H1 (cell line): ENCODE measurements around the gene OGFOD1. TPM values are rescaled to one million over a fixed set of nuclear protein-coding genes. Genes with fewer than 3 reads are reported as not detected.

Experiments
- CTCF ChIA-PET: fragments of 300-600 bp; sonication (Branson Sonifier 250); formaldehyde crosslinking; loops from one replicate; lab custom pipeline; 2021; ENCODE audit not compliant: partially characterized antibody; lab: Charles Lee
- POLR2A ChIA-PET: fragments of 300-600 bp; sonication (Branson Sonifier 250); formaldehyde crosslinking; loops from one replicate; lab custom pipeline; 2021; ENCODE audit warnings: inconsistent platforms; ENCODE audit not compliant: partially characterized antibody; lab: Charles Lee
- DNase-seq, 2 experiments: peaks; one replicate each; pipeline versions ENCODE4 v3.0.0 to v3.0.0-alpha.2; 2010 to 2022; ENCODE audit warnings: low spot score in 2 of 2, low read depth in 1 of 2, mixed read lengths in 1 of 2
- FAIRE-seq: peaks from 2 replicates; lab custom pipeline; 2011; peaks lifted over from hg19 to GRCh38; lab: Jason Lieb, UNC
- H2AFZ ChIP-seq: 2 replicates; pipeline ENCODE4 v1.8.1; 2012; ENCODE audit warnings: low read length, inconsistent platforms
- H2AK5ac ChIP-seq: 2 replicates; pipeline ENCODE4 v1.6.1; 2013; ENCODE audit warnings: low read depth, low read length
- H2BK120ac ChIP-seq: replicated peaks from 2 replicates; pipeline ENCODE3; 2013; ENCODE audit warnings: low read depth, low read length, inconsistent platforms
- H2BK12ac ChIP-seq: 2 replicates; pipeline ENCODE4 v1.6.1; 2013; ENCODE audit warnings: low read depth, low read length
- H2BK15ac ChIP-seq: 2 replicates; pipeline ENCODE4 v1.6.1; 2013; ENCODE audit warnings: low read length
- H2BK20ac ChIP-seq: 2 replicates; pipeline ENCODE4 v1.6.1; 2013; ENCODE audit warnings: low read length
- H2BK5ac ChIP-seq: 2 replicates; pipeline ENCODE4 v1.6.1; 2013; ENCODE audit warnings: low read depth, low read length
- H3K14ac ChIP-seq: 2 replicates; pipeline ENCODE4 v1.6.1; 2013; ENCODE audit warnings: inconsistent platforms; ENCODE audit not compliant: insufficient read length
- H3K18ac ChIP-seq: 2 replicates; pipeline ENCODE4 v1.6.1; 2013; ENCODE audit warnings: low read length; ENCODE audit errors: extremely low read depth
- H3K23ac ChIP-seq: 2 replicates; pipeline ENCODE4 v1.6.1; 2013; ENCODE audit warnings: inconsistent platforms; ENCODE audit not compliant: insufficient read length
- H3K23me2 ChIP-seq: 2 replicates; pipeline ENCODE4 v1.6.1; 2013; ENCODE audit warnings: low read depth, low read length
- H3K27ac ChIP-seq: 2 replicates; pipeline ENCODE4 v1.6.1; 2011; ENCODE audit warnings: low read depth, low read length, inconsistent platforms
- H3K27me3 ChIP-seq, 4 experiments: replicated peaks in 1 of 4; 1 replicate in 1 of 4; 2 replicates in 3 of 4; pipeline versions ENCODE4 v1.6.1 to v1.8.1; 2011 to 2013; ENCODE audit warnings: low read length in 3 of 4, mild to moderate bottlenecking in 3 of 4, inconsistent platforms in 2 of 4, mixed read lengths in 2 of 4, moderate library complexity in 1 of 4; ENCODE audit not compliant: control insufficient read depth in 3 of 4, insufficient read depth in 3 of 4; ENCODE audit errors: extremely low read depth in 1 of 4
- H3K36me3 ChIP-seq, 4 experiments: 2 replicates each; pipeline versions ENCODE4 v1.6.1 to v1.8.1; 2011 to 2013; ENCODE audit warnings: mild to moderate bottlenecking in 4 of 4, low read length in 3 of 4, moderate library complexity in 2 of 4, control low read depth in 1 of 4, inconsistent platforms in 1 of 4; ENCODE audit not compliant: insufficient read depth in 4 of 4, control insufficient read depth in 2 of 4
- H3K4ac ChIP-seq: replicated peaks from 2 replicates; pipeline ENCODE3; 2013; ENCODE audit warnings: low read length, low read depth, mixed read lengths, inconsistent platforms; ENCODE audit not compliant: insufficient read length
- H3K4me1 ChIP-seq, 4 experiments: replicated peaks in 1 of 4; 1 replicate in 1 of 4; 2 replicates in 3 of 4; pipeline versions ENCODE4 v1.6.1 to v1.8.1; 2011 to 2013; ENCODE audit warnings: low read length in 3 of 4, inconsistent platforms in 2 of 4, mixed read lengths in 1 of 4; ENCODE audit not compliant: insufficient read depth in 4 of 4, control insufficient read depth in 3 of 4
- H3K4me2 ChIP-seq, 2 experiments: 2 replicates each; pipeline versions ENCODE4 v1.6.1 to v1.8.1; 2011 to 2013; ENCODE audit warnings: low read depth in 2 of 2, low read length in 2 of 2, control low read depth in 1 of 2, inconsistent platforms in 1 of 2, mild to moderate bottlenecking in 1 of 2; ENCODE audit not compliant: insufficient read depth in 1 of 2
- H3K4me3 ChIP-seq, 4 experiments: fragments of 200-600, 300-600 bp in 1 of 4; sonication (generic), shearing (Covaris generic), sonication (Bioruptor Twin) in 1 of 4; 2 replicates each; pipeline versions ENCODE4 v1.5.1 to v1.8.1; 2011 to 2016; ENCODE audit warnings: low read length in 4 of 4, low read depth in 3 of 4, control low read depth in 2 of 4, inconsistent platforms in 2 of 4, mild to moderate bottlenecking in 2 of 4, mixed read lengths in 1 of 4, moderate library complexity in 1 of 4; ENCODE audit not compliant: insufficient read depth in 2 of 4; ENCODE audit errors: extremely low read depth in 1 of 4
- H3K56ac ChIP-seq: replicated peaks from 2 replicates; pipeline ENCODE3; 2013; ENCODE audit warnings: low read depth, mild to moderate bottlenecking, mixed read lengths, low read length, inconsistent platforms; ENCODE audit not compliant: insufficient read length
- H3K79me1 ChIP-seq: 2 replicates; pipeline ENCODE4 v1.6.1; 2013; ENCODE audit warnings: low read depth, low read length, control low read depth
- H3K79me2 ChIP-seq, 2 experiments: 2 replicates each; pipeline versions ENCODE4 v1.6.1 to v1.8.1; 2012 to 2013; ENCODE audit warnings: low read length in 2 of 2, mild to moderate bottlenecking in 2 of 2, inconsistent platforms in 1 of 2; ENCODE audit not compliant: insufficient read depth in 2 of 2, control insufficient read depth in 1 of 2
- H3K9ac ChIP-seq, 4 experiments: replicated peaks in 1 of 4; 1 replicate in 1 of 4; 2 replicates in 3 of 4; pipeline versions ENCODE4 v1.6.1 to v1.8.1; 2011 to 2013; ENCODE audit warnings: low read depth in 3 of 4, low read length in 3 of 4, control low read depth in 2 of 4, mild to moderate bottlenecking in 2 of 4, moderate library complexity in 2 of 4, inconsistent platforms in 1 of 4; ENCODE audit errors: extremely low read depth in 1 of 4
- H3K9me3 ChIP-seq, 2 experiments: 2 replicates each; pipeline versions ENCODE4 v1.6.1 to v1.8.1; 2012 to 2013; ENCODE audit warnings: mild to moderate bottlenecking in 2 of 2, moderate library complexity in 2 of 2, control low read depth in 1 of 2, inconsistent platforms in 1 of 2, low read depth in 1 of 2, low read length in 1 of 2, mixed read lengths in 1 of 2; ENCODE audit not compliant: insufficient read depth in 2 of 2
- H4K20me1 ChIP-seq, 2 experiments: replicated peaks in 1 of 2; 2 replicates each; pipeline versions ENCODE3 to v1.8.1; 2011 to 2013; ENCODE audit warnings: inconsistent platforms in 2 of 2, low read length in 2 of 2, mild to moderate bottlenecking in 1 of 2; ENCODE audit not compliant: insufficient read depth in 2 of 2, control insufficient read depth in 1 of 2
- H4K5ac ChIP-seq: 2 replicates; pipeline ENCODE4 v1.6.1; 2013; ENCODE audit warnings: low read length, low read depth, mixed read lengths, inconsistent platforms; ENCODE audit not compliant: insufficient read length
- H4K8ac ChIP-seq: 2 replicates; pipeline ENCODE4 v1.8.0; 2013; ENCODE audit warnings: mild to moderate bottlenecking, moderate library complexity, low read length, inconsistent platforms; ENCODE audit not compliant: insufficient read depth; ENCODE audit errors: extremely low read depth
- H4K91ac ChIP-seq: replicated peaks from 2 replicates; pipeline ENCODE3; 2013; ENCODE audit warnings: low read length, mixed read lengths, inconsistent platforms; ENCODE audit not compliant: insufficient read length
- BCL11A ChIP-seq, 2 experiments: IDR thresholded peaks; one replicate each; pipeline ENCODE4 v1.6.1; 2011; ENCODE audit warnings: low read depth in 2 of 2, low read length in 2 of 2, mild to moderate bottlenecking in 2 of 2
- CBX8 ChIP-seq: fragments of 300-800, 300-1000 bp; sonication (generic); IDR thresholded peaks from 2 replicates; pipeline ENCODE4 v1.7.1; 2016; ENCODE audit warnings: low read depth, low read length, borderline replicate concordance
- EP300 ChIP-seq, 2 experiments: IDR thresholded peaks; 1 replicate in 1 of 2; 2 replicates in 1 of 2; pipeline ENCODE4 v1.6.1; 2011 to 2012; ENCODE audit warnings: low read depth in 2 of 2, low read length in 2 of 2, mild to moderate bottlenecking in 2 of 2, borderline replicate concordance in 1 of 2, inconsistent platforms in 1 of 2, moderate library complexity in 1 of 2
- GTF2F1 ChIP-seq: IDR thresholded peaks from 2 replicates; pipeline ENCODE4 v1.6.1; 2012; ENCODE audit warnings: low read depth, low read length, improper control_type of control experiment, borderline replicate concordance
- JUN ChIP-seq: IDR thresholded peaks from 2 replicates; pipeline ENCODE4 v1.6.1; 2011; ENCODE audit warnings: low read depth, mild to moderate bottlenecking, improper control_type of control experiment, low read length
- KDM5A ChIP-seq: fragments of 200-600 bp; IDR thresholded peaks from 2 replicates; pipeline ENCODE4 v1.7.1; 2012; ENCODE audit warnings: mild to moderate bottlenecking, low read length, inconsistent platforms, mixed read lengths
- RFX5 ChIP-seq: IDR thresholded peaks from 2 replicates; pipeline ENCODE4 v1.6.1; 2011; ENCODE audit warnings: low read depth, low read length, improper control_type of control experiment, borderline replicate concordance
- RXRA ChIP-seq: IDR thresholded peaks from 2 replicates; pipeline ENCODE4 v1.6.1; 2011; ENCODE audit warnings: low read depth, mild to moderate bottlenecking, low read length, moderate library complexity; ENCODE audit not compliant: insufficient read depth
- SIRT6 ChIP-seq: IDR thresholded peaks from one replicate; pipeline ENCODE4 v1.7.1; 2012; ENCODE audit warnings: low read length, inconsistent platforms
- SP2 ChIP-seq: IDR thresholded peaks from 2 replicates; pipeline ENCODE4 v1.6.1; 2012; ENCODE audit warnings: mild to moderate bottlenecking, low read length, inconsistent platforms
- WGBS, 2 experiments: shearing (Covaris generic) in 1 of 2; methylation state at CpG; one replicate each; pipeline versions ENCODE4 v1.1.6 to v1.1.7; 2013 to 2015; ENCODE audit warnings: low lambda C conversion rate in 2 of 2, mixed read lengths in 2 of 2, inconsistent platforms in 1 of 2, low coverage in 1 of 2, missing lambda C conversion rate in 1 of 2; ENCODE audit not compliant: insufficient replicate concordance in 2 of 2, insufficient coverage in 1 of 2, insufficient read length in 1 of 2; ENCODE audit errors: extremely low coverage in 1 of 2, missing lambda C conversion rate in 1 of 2; 5-methylcytosine and 5-hydroxymethylcytosine counted together
- polyA plus RNA-seq, 7 experiments: library from polyadenylated mRNA; depleted of rRNA in 3 of 7; stranded (reverse) in 5 of 7; unstranded in 2 of 7; fragments of >200 nt in 5 of 7; fragments of 200-250 nt in 2 of 7; gene quantifications; 1 replicate in 5 of 7; 2 replicates in 1 of 7; 4 replicates in 1 of 7; pipeline versions ENCODE4 v1.2.1 to v1.2.3, GENCODE V29; 2011 to 2013; ENCODE audit warnings: missing spikeins in 2 of 7, mixed read lengths in 2 of 7
- total RNA-seq: library from RNA; stranded (reverse); fragmentation: NEBNext Ultra II Directional; extraction: Animal tissue kit (Norgen Biotek cat#: 25700); gene quantifications from 2 replicates; pipeline ENCODE4 v1.2.1, GENCODE V29; 2021
- TF ChIP-seq, protein P1 (sequence below): IDR thresholded peaks from 2 replicates; pipeline ENCODE4 v1.6.1; 2011; ENCODE audit warnings: low read depth, mild to moderate bottlenecking, low read length; ENCODE audit not compliant: insufficient read depth

Gene OGFOD1
- total and polyA plus RNA-seq, 2 of the 8 experiments (the other 6 are each of a cell fraction or from before 2014, with no cell fraction given): 24.6 to 61.4 TPM

DNA sequence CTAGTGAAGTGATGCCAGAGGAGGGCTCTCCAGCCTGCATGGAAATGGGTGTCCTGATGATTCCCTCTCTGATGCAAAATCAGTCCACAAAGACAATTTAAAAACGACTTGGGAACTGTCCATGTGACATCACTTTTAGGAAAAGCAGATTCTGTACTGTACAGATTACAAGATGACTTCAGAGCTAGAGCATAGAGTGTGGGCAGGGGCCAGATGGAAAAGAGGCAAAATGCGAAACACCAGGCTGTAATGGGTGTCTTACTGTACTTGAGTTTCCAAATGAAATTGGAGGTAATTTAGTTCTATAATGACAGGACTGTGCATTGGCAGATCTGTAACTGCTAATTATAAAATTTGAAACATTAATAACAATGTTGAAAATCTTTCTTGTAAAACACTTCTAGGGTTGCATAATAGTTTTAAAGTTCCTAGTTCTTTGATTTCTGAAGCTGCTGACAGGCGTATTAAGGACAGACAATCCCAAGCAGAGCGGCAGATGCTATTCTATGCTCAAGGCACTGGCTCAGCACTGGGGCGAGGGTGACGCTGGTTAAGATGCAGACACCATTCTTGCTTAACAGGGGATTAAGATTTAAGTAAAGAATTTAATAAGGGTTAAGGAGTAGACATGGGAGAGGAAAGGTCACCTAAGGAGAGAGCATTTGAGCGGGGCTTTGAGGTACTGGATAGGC, 29.6 kb downstream of the OGFOD1 start:
- H2BK120ac ChIP-seq: no peak overlapping the region
- no peak overlapping the region for H4K91ac ChIP-seq
- H4K8ac ChIP-seq: no peak overlapping the region
- no peak overlapping the region for H3K27ac ChIP-seq
- no peaks in the 10 kb centered on the region for H3K27me3 ChIP-seq
- H3K9me3 ChIP-seq: no peaks in the 10 kb centered on the region
- H3K23me2 ChIP-seq: no peaks in the 10 kb centered on the region
- H3K18ac ChIP-seq: no peak overlapping the region
- H2AFZ ChIP-seq: no peak overlapping the region
- H3K79me2 ChIP-seq: no peaks in the 10 kb centered on the region
- H3K36me3 ChIP-seq: peaks cover 8 to 29% (median 18%) of the 10 kb centered on the region in 4 experiments; a peak in 7 of 8 replicates
- no peak overlapping the region for H3K9ac ChIP-seq
- H2BK5ac ChIP-seq: no peak overlapping the region
- H2BK20ac ChIP-seq: no peak overlapping the region
- H3K4me1 ChIP-seq: peaks cover 0 to 4% (median 0%) of the 10 kb centered on the region in 4 experiments; a peak in 2 of 7 replicates
- H3K56ac ChIP-seq: no peak overlapping the region
- WGBS, 2 experiments: 82% methylated on average over 7 of the region's 7 CpGs; no CpG with 5 or more reads in 1 of the 2 experiments
- H4K20me1 ChIP-seq: no peaks in the 10 kb centered on the region
- no peak overlapping the region for H3K4ac ChIP-seq
- ChIA-PET POLR2A (interaction anchor here (1.0 to 1.1 kb wide), 2 partner anchors 9 to 18 kb away, joined by 3 to 5 read pairs; no protein-coding TSS in a partner anchor), CTCF (interaction anchor here (1.3 to 1.8 kb wide), 2 partner anchors 120 to 221 kb away, joined by 3 to 5 read pairs; no protein-coding TSS in a partner anchor)
- no peak overlapping the region for H3K14ac ChIP-seq
- no peak overlapping the region for H3K4me3 ChIP-seq
- no peak for FAIRE-seq
- H3K4me2 ChIP-seq: no peak overlapping the region
- no peak overlapping the region for H2BK15ac ChIP-seq
- no peaks in the 10 kb centered on the region for H3K79me1 ChIP-seq
- H2BK12ac ChIP-seq: no peak overlapping the region
- no peak for DNase-seq
- no peak overlapping the region for H2AK5ac ChIP-seq
- no peak overlapping the region for H4K5ac ChIP-seq
- no peak overlapping the region for H3K23ac ChIP-seq
- TF ChIP-seq SIRT6 (no peak), EP300 (IDR thresholded peaks at IDR 0.05; ENCODE audit: borderline replicate concordance in 1 of 2, low read depth in 2 of 2, low read length in 2 of 2) (no peak), BCL11A (IDR thresholded peaks at IDR 0.05; ENCODE audit: low read depth in 2 of 2, low read length in 2 of 2) (no peak), RXRA (no peak), JUN (no peak), RFX5 (no peak), GTF2F1 (no peak), CBX8 (no peak), SP2 (no peak), KDM5A (no peak)
- TF ChIP-seq, protein P1, sequence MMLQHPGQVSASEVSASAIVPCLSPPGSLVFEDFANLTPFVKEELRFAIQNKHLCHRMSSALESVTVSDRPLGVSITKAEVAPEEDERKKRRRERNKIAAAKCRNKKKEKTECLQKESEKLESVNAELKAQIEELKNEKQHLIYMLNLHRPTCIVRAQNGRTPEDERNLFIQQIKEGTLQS: no peak
